Measurements from ENCODE around the gene STMND1.
A peak's percentile ranks its signal among the peaks of the same experiment; 100 is the strongest.

STMND1 gene

DNA sequence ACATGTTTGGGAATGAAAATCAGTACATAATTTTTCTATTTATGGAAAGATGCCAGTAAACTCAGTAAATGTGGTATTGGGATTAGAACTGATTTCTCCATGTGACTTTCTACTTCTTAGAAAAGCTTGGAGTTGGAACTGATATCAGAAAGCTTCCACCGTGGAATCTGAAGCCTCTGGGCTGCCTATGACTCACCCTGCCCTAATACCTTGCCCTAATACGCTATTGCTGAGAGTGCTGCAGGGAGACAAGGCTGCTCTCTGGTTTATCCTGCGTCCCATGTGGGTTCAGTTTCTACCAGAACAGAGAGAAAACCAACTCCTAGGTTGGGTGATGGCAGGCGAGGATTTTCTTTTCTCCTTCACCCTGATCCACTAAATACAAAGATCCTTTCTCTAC, 3.3 kb upstream of the STMND1 start:
- no peak for DNase-seq (ENCODE audit: low read depth)

DNA sequence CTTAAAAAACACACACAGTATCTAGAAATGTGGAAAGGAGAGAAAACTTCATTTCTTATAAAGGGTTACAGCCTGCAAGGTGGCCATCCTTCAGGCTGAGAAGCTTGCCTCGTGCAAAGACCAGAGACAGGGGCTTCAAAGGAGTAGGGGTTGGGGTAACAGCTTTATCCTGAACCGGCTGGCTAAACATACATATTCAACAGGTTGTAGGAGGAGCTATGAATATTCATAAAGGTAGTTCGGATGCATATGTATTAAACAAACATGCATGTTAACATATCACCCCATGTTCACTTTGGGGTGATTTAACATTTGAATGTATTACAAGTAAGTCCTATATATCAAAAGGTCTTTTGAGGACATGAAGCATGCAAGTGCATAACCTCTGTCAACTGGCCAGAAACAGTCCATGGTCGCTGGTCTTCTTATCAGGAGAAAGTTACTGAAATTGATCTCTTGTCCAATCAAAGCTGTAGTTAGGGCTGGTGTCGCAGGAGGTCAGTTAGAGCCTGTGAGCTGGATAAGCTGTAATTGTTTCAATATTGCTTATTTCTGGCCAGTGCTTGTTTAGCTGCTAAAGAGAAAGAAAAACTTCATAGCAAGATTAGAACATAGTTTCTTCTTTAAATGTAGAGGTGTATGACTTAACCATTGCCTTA, 2.3 kb upstream of the STMND1 start:
- no peak for DNase-seq (ENCODE audit: low read depth)

DNA sequence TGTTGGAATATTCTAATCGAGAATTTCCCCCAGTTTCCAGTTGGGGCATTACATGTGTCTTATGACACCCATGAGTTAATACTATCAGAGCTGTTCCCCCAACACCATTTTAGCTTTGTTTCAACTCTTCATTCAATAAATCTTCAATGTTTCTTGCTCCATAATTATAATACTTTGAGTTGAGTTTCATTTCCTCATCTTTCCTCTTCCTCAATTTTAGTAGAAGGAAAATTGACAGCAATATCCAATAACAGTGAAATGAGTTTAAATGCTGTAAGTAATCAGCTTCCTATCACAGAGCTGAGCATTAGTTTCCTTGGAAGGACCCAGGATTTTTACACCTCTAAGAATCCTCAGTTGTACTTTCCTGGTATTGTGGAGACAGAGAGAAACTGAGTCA, 1.0 kb upstream of the STMND1 start:
- DNase-seq (ENCODE audit: low read depth) = no peak

DNA sequence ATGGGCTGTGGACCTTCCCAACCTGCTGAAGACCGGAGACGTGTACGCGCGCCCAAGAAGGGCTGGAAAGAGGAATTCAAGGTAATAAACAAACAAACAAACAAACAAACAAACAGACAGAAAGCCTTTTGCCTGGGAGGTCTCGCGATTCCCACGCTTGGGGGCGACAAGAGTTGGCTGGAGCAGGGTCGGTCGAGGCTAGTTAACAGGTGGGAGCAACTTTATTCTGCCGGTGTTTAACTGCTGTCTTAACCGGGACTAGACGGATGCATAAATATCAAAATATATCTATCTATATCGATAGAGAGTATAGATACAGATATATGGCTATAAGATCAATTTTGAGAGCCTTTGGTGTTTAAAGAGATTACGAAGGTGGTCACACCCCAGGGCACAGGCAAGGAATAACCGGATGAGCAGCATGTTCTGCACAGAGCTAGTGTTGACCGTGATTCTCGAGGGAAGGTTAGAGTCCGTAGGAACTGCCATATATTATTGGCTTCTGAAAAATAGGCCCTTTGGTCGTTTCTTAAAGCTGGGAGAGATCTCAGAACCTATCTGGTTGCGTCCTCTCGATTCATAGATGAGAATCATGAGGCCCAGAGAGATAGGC, 514 bp downstream of the STMND1 start:
- DNase-seq (ENCODE audit: low read depth) = no peak

DNA sequence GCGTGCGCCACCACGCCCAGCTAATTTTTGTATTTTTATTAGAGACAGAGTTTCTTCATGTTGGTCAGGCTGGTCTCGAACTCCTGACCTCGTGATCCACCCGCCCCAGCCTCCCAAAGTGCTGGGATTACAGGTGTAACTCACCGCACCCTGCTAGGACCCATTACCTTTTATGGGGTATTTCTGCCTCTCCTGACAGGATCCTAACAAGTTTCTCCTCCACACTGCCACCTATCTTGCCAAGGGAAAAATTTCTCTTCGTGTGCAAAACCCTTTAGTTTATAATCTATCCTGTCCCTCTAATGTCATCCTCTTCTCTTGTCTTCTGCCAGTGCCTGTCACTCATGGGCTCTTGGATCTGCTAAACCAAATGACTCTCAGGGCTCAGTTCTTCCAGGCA, 1.9 kb downstream of the STMND1 start:
- no peak for DNase-seq (ENCODE audit: low read depth)

DNA sequence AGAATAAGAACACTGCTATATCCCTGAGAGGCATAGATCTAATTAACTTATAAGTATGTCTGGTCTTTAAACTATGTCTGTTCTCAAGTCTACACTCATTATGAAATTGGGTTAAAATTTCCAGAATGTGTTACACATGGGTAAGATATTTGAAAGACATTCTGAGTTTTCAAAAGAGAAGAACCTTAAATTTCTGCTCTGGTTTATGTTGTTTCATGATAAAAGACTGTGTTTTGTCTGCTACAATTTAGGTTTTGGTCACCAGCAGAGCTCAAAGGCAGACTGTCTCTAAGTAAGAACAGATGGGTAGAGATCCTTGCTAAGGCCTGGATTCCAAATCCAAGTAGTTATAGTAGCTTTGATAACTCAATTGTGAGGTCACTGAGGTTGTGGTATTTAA, 6.0 kb downstream of the STMND1 start:
- peak; percentile 19 for DNase-seq (ENCODE audit: low read depth)

DNA sequence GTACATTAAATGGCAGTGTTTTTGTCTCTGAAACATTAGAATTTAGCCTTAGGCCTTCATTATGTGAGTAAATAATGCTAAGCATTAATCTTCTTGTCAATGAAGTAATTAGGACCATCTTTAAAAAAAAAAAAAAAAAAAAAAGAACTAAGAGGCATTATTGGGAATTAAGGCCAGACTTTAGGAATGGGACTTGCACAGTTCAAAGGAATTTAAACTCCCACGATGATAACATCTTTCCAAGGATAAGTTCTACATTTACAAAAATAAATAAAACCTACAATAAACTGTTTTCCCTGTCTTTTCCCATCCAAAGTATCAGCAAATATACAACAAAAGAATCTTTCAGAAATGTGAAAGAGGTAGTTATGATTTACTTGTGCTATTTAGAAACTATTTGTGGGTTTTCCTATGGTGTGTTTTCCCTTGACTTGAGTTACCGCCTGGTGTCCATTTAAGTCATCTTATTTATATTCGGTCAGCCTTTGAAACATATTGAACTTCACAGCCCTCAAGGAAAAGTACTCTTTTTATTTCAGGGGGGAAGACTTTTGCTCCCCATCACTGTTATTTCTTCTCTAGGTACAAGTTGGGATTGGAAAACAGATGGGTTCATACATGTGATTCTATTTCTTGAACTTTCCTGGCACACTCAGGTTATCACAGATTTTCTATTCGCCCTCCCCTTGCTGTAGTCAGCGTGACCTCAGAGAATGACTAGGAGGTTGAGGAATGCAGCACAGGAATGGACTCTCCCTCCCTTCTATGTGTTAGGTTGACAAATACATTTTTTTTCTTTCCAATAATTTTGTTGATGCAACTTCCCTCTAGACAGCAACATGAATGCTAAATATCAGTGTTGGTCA, 13.6 kb downstream of the STMND1 start:
- peak; percentile 71 for DNase-seq (ENCODE audit: low read depth)

DNA sequence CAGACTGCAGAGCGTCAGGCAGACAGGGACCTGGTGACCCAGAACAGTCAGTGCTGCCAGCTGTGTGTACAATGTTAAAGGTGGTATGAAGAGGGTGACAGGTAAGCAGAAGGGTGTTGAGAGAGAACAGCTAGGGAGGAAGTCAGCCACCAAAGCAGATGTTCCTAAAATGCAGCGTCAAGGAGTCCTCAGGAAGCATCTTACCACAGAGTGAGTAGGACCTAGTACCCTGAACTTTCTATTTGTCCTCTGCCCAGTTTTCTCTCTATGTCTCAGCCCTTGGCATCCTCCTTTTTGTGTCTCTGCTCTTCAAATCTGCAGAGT, 14.2 kb downstream of the STMND1 start:
- DNase-seq (ENCODE audit: low read depth) = no peak

DNA sequence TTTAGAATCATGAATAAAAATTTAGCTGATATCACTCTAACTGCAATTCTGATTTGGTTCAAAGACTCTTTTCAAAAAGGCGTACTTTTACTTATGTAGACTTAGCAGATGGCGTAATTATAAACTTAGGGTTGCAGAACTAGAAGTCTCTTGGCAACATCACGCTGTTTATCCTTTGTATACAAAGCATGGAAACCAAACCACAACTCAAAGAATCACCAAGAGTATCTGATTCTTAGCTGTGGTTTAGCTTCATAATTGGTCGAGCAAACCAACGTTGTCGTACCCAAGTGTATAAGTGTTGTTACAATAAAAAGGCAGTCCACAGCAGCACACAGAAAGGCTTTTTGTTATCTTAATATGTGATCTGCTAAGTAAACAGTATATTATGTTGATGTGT, 18.2 kb downstream of the STMND1 start:
- no peak for DNase-seq (ENCODE audit: low read depth)

DNA sequence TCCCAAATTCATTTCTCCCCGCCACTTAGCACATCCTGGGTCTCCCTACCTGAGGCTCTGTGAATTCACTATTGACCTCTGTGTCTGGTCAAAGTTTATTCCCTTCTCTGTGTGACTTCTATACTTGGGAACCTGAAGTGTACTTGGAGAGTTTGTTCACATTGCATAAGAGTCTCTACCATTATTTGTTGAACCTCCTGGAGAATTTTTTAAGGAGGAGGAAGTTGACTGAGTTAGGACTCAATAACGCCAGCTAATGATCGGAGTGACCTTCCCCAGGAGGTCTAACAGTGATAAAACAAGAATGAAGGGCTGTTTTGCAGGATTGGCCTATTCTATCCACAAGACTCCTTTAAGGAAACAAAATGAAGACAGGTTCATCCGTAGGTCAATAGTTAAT, 23.6 kb downstream of the STMND1 start:
- no peak for DNase-seq (ENCODE audit: low read depth)

DNA sequence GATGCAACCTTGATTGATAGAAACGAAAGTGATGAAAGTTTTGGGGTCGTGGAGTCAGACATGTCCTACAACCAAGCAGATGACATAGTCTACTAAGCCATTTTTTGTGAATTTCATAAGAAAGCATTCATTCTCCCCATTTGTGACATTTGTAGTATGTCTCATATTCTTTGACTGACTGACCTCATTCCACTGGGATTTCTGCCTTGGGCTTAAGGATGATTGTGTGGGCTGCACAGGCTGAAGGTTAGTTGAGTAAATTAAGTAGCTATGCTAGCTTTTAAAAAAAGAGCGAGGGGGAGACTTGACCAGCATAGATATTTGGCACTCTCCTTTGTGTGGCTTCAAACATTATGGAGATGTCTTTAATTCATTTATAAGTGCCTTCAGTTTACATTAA, 28.9 kb downstream of the STMND1 start:
- no peak for DNase-seq (ENCODE audit: low read depth)

DNA sequence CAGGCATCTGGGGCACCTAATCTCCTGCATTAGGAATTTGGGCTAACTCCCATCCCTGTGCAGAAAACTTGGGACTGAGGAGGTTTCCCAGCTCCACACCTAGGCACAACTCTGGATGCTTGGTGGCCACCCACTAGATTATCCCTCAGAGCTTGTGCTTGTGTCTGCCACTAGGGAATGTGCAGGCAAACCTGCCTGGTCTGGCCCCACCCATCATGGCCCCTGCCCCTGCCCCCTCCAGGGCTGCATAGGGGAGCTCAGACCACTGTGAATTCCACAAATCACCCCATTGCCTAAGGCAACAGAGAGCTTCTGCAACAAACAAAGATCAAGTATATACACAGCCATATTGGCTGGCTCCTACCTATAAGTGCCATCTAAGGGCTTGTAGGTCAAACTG, 31.1 kb downstream of the STMND1 start:
- no peak for DNase-seq (ENCODE audit: low read depth)

DNA sequence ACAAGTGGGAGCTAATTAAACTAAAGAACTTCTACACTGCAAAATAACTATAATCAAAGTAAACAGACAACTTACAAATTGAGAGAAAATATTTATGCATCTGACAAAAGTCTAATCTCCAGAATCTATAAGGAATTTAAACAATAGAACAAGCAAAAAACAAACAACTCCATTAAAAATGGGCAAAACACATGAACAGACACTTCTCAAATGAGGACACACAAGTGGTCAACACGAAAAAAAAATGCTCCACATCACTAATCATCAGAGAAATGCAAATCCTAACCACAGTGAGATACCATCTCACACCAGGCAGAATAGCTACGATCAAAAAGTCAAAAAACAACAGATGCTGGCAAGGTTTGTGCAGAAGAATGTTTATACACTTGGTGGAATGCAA, 36.2 kb downstream of the STMND1 start:
- no peak for DNase-seq (ENCODE audit: low read depth)

DNA sequence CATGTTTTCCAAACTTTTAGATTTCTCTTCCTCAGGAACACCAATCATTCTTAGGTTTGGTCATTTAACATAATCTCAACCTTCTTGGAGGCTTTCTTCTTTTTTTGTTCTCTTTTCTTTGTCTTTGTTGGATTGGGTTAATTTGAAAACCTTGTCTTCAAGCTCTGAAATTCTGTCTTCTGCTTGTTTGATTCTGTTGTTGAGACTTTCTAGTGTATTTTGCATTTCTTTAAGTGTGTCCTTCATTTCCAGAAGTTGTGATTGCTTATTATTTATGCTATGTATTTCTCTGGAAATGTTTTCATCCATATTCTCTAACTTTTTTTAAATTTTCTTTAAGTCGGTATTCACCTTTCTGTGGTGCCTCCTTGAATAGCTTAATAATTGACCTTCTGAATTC, 42.2 kb downstream of the STMND1 start:
- no peak for DNase-seq (ENCODE audit: low read depth)

DNA sequence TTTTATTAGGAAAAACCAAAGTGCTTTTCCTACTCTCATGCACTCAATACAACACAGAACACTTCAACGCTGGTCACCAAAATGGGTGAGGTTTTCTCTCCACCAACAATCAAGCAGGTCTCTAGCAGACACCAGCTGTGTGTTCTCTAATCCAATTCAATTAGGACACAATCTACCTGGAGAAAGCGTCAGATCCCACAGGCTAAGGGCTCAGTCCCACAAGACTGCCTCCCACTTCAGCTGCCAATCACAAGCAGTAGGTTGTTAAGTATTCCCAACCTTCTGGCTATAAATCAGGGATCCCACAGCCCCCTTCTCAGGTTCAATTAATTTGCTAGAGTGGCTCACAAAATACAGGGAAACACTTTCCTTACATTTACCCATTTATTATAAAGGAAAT, 47.7 kb downstream of the STMND1 start:
- no peak for DNase-seq (ENCODE audit: low read depth)

DNA sequence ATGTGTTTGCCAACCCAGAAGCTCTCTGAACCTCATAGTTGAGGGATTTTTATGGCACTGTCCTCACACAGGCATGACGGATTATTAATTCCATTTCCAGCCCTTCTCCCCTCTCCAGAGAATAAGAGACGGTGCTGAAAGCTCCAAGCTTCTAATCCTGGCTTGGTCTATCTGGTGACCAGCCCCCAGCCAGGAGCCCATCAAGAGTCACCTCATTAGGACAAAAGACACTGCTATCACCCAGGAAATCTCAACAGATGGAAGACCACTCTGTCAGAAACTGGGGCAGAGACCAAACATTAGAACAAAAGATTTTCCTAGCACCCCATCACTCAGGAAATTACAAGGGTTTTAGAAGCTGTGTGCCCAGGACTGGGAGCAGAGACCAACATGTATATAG, 48.2 kb downstream of the STMND1 start:
- DNase-seq (ENCODE audit: low read depth) = no peak

DNA sequence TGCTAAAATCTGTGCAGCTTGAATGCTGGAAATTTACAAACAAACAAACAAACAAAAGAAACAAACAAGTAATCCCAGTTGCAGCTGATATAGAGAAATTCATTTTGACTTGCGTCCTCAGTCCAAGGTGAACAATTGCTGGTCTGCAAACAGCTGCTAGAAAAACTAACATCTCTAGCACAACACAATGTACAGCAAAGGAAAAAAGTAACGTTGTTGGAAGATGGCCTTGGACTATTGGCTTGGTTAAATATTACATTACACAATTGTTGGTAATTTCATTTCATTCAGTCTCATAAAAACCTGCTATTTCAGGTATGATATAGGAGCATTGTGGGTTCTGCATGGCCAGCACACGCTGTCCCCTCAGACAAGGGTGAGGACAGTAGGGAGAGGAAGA, 50.0 kb downstream of the STMND1 start:
- DNase-seq (ENCODE audit: low read depth) = no peak

DNA sequence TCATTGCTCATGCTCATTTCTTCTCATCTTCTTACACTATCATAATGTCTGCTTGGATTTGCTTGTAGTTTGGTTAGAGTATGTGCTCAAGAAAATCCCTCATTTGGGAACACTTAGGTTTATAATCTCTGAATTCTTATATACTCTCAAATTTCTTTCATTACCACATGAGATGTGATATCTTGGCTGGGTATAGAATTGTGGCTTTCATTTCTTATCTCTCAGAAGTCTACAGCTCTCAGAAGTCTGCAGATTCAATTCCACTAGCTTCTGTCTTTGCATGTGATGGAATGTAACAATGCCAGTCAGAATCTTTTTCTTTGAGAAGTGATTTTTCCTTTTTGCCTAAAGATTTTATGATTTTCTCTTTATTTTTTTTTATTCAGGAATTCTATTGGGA, 50.9 kb downstream of the STMND1 start:
- DNase-seq (ENCODE audit: low read depth) = no peak

DNA sequence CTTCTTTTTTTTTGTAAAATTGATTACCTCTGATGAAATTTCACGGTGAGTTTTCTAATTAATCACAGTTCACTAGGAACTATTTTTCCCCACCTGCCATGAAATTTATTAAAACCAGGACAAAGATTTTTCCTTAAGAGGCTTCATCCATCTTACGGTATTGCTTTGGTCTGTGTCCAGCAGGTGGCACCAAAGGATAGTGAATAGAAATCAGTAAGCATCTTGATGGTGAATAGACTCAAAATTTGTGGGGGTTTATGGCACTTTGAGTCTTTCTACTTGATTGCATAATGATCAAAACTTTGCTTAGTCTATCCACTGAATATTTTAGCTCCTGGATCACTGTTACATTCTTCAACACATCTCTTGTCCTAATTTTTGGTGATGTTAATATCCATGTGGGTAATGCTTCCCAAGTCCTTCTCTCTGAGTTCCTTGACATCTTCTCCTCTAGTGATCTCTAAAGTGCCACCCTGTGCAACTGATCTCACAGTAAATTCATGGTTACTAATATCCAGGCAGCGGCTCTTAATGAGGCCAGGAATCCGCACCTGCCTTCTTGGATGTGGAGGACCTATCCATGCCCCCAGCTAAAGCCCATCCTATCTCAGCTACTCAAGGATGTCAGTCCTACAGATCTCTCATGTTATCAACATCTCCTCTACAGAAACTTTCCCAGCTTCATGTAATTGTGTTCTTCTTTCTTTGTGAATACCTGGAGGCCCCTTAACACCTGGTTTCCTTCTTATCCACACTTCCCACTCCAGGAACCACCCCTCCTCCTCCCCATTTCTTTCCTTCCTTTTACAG, 54.5 kb downstream of the STMND1 start:
- peak; percentile 57 for DNase-seq (ENCODE audit: low read depth)

DNA sequence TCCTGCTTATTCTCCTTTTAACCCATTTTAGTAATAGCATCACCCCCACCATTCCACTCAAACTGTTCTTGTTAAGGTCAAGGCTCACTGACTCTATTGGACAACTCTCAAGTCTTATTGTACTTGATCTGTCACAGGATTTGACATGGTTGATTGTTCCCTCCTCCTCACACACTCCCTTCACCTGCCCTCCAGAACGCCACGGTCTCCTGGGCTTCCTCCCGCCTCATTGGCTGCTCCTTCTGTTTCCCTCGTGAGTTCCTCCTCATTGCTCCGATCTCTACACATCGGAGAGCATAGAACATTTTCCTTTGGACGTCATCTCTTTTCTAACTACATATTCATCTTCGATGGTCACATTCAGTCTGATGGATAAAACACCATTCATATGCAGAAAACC, 55.1 kb downstream of the STMND1 start:
- no peak for DNase-seq (ENCODE audit: low read depth)

DNA sequence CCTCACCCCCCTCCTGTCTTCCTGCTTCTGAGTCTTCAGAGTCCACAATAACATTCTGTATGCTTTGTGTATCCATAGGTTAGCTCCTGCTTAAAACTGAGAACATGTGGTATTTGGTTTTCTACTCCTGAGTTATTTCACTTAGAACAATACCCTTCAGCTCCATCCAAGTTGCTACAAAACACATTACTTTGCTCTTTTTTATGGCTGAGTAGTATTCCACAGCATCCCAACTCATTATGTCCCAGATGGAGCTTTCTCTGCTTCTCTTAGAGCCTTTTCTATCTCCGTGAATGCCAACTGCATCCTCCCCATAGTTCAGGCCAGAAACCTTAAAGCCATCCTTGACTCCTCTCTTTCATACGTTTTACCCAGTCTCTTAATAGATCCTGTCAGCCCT, 55.8 kb downstream of the STMND1 start:
- DNase-seq (ENCODE audit: low read depth) = no peak

DNA sequence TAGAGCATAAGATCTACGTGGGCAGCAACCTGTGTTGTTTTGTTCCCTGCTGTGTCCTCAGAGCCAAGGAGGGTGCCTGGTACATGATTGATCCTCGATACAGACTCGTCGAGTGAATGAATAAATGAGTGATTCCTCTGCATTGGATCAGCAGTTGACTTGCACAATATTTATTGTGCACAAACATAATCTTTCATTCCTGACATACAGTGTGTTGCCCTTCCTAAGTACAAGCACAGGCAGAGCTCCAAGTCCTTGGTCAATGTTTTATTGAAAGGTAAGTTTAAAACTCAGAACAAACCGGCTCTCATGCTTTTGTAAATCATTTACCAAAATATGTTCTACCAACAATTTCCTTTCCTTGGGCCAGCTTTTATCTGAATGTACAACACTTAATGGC, 57.4 kb downstream of the STMND1 start:
- DNase-seq (ENCODE audit: low read depth) = no peak

DNA sequence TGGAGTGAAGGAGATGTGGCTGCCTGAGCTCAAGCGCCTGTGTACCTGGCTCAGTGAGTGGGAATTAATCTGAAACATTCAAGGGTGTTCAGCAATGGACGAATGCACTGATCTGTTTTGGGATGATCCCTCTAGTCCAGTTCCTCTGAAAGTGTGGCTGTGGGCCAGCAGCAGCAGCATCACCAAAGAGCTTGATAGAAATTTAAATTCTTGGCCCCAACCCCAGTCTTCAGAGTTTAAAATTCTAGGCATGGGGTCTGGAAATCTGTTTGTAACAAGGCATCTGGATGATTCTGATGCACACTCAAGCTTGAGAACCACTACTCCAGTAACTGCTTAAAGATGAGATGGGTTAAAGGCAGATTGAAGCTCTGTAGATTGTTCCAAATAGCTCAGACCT, 59.2 kb downstream of the STMND1 start:
- no peak for DNase-seq (ENCODE audit: low read depth)

All from GM04504 (cell line).